Loucy (cell line): ENCODE measurements around the gene FAM43B.

Experiments
- CTCF ChIP-seq: fragments of 200-600 bp; sonication (generic); conservative IDR thresholded peaks from 2 replicates; pipeline ENCODE4 v1.5.1; 2014; ENCODE audit warnings: mild to moderate bottlenecking, antibody characterized with exemption, low read length
- EZH2phosphoT487 ChIP-seq: fragments of 200-600 bp; IDR thresholded peaks from 2 replicates; pipeline ENCODE4 v1.6.1; 2018; ENCODE audit warnings: antibody characterized with exemption, mild to moderate bottlenecking, moderate library complexity, borderline replicate concordance

DNA sequence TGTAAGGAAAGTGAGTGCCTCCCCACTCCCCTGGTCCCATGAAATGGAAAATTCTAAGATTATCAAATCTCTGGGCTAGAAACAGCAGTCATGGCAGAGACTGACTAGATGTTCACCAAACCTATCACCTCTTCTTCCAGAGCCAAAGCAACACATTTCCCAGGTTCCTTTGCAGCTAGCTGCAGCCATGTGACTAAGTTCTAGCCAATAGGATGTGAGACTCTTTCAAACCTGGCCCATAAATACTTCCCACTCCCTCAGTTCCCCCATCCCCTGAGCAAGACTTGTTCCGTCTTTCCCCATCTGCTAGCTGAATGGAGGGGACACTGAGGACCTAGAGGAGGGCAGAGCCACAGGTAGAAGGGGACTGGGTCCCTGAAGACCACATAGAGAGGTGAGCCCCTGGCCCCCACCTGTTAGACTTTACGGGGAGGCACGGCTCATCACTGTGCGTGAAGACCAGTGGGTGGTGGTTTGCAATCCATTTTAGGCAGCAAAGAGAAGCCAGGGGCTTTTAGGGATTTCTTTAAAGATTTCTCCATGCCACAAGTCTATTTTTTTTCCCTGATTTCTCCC is 17.2 kb downstream of the FAM43B start:
- TF ChIP-seq CTCF: no peak
- no peak for TF ChIP-seq EZH2phosphoT487
